IPS-20b (cell line): ENCODE measurements around the gene OSCP1.
A peak's percentile ranks its signal among the peaks of the same experiment; 100 is the strongest.

ENCODE experiments used
- H3K27ac ChIP-seq: one replicate; pipeline ENCODE4 v1.5.1; 2013; ENCODE audit warnings: low read length
- H3K27me3 ChIP-seq: 2 replicates; pipeline ENCODE4 v1.6.1; 2013; ENCODE audit warnings: mild to moderate bottlenecking, low read length, inconsistent platforms; ENCODE audit not compliant: insufficient read depth
- H3K36me3 ChIP-seq: 2 replicates; pipeline ENCODE4 v1.6.1; 2013; ENCODE audit warnings: low read depth, mild to moderate bottlenecking, inconsistent platforms, low read length, moderate library complexity; ENCODE audit not compliant: insufficient read depth
- H3K4me1 ChIP-seq: 2 replicates; pipeline ENCODE4 v1.6.1; 2013; ENCODE audit warnings: mild to moderate bottlenecking, control low read depth, inconsistent platforms, low read length, moderate library complexity; ENCODE audit not compliant: insufficient read depth
- H3K4me3 ChIP-seq: 2 replicates; pipeline ENCODE4 v1.5.1; 2013; ENCODE audit warnings: mild to moderate bottlenecking, low read length, inconsistent platforms
- H3K9ac ChIP-seq: 2 replicates; pipeline ENCODE4 v1.6.1; 2013; ENCODE audit warnings: low read depth, mild to moderate bottlenecking, inconsistent platforms, low read length, moderate library complexity
- H3K9me3 ChIP-seq: 2 replicates; pipeline ENCODE4 v1.6.1; 2013; ENCODE audit warnings: mild to moderate bottlenecking, low read depth, low read length, inconsistent platforms; ENCODE audit not compliant: insufficient read depth

Gene OSCP1

DNA sequence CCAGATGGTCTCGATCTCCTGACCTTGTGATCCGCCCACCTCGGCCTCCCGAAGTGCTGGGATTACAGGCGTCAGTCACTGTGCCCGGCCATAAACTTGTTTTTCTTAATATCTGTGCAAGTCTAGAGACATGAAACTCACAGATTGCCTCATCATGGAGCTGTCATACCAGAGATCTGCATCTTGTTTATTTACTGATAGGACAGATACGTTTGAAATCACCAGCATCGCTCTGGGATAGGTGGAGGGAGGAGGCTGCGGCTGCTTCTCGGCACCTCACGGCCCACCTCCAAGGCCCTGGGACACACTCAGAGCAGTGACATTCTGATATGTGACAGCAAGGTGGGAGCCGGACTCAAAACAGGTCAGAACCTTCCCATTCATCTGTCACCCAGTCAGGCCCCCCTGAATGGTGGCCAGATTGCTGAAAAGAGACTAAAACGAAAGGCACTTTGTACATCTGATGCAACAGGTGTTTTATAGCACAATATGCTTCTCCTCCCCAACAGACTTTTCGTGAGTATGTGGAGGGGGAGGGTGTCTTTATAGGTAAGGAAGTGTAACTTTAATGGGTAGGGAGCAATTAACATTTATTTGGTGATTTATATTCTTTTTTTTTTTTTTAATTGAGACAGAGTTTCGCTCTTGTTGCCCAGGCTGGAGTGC is 34.5 kb downstream of the OSCP1 start:
- no peaks in the 10 kb centered on the region for H3K9me3 ChIP-seq

DNA sequence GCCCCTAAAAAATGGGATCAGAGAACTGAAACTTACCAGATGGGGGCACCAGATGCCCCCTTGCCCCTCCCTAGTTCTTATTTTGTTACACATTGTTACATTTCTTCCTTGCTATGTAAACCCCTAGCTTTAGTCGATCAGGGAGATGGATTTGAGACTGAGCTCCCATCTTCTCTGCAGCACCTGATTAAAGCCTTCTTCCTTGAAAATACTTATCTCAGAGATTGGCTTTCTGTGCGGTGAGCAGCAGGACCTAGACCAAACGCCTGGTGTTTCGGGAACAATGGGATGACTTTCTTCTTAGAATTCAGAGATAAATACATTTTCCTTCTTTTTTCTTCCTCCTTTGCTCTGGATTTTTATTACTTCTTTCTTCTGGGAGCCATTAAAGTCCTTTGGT is 35.9 kb downstream of the OSCP1 start:
- H3K27ac ChIP-seq, result no peak overlapping the region
- no peaks in the 10 kb centered on the region for H3K36me3 ChIP-seq
- no peaks in the 10 kb centered on the region for H3K27me3 ChIP-seq
- H3K4me1 ChIP-seq, result peaks cover 3% of the 10 kb centered on the region; the same call in 1 of the 2 replicates
- H3K9ac ChIP-seq, result no peak overlapping the region
- H3K9me3 ChIP-seq, result no peaks in the 10 kb centered on the region
- H3K4me3 ChIP-seq, result no peak overlapping the region

More for the DNA sequence above, 34.5 kb downstream of the OSCP1 start:
- no peaks in the 10 kb centered on the region for H3K27me3 ChIP-seq
- H3K36me3 ChIP-seq, result no peaks in the 10 kb centered on the region
- no peak overlapping the region for H3K4me3 ChIP-seq
- peaks cover 3% of the 10 kb centered on the region; the same call in 1 of the 2 replicates for H3K4me1 ChIP-seq
- H3K9ac ChIP-seq, result no peak overlapping the region
- H3K27ac ChIP-seq, result no peak overlapping the region

DNA sequence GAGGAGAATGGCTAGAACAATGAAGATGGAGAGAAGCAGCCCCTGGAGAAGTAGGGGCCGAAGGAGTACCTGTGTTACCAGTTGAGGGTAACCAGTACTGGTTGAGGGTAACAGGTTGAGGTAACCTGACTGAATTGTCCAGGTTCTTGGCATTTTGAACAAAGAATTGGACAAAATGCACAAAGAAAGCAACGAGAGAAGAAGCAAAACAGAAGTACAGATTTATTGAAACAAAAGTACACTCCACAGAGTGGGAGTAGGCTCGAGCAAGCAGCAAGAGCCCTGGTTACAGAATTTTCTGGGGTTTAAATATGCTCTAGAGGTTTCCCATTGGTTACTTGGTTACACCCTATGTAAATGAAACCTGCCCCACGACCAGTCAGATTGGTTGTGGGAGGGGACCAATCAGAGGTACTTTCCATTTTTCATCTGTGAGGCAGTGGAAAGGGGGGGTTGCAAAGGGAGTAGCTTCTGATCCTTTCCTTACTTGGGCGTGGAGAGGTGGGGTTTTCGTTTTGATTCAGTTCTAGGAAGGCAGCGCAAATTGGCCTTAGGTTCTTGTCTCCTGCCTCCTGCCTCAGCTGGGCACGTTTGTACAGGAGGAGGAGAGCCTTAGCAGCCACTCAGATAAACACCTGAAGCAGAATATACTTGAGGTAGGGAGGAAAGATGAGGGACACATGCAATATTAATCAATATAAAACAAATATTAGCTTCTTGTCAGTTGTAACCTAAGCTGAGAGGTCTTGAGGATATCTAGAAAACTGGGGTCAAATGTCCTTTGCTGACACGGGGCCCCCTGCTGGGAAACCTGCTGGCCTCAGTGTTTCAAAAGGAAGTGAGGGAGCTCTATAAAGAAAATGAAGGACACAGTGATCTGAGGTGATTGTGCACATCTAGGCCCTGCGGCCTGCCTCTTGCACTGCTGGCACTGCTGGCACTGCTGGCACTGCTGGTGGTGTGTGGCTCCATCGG is 38.3 kb downstream of the OSCP1 start:
- H3K27me3 ChIP-seq, result no peaks in the 10 kb centered on the region
- H3K9ac ChIP-seq, result no peak overlapping the region
- H3K27ac ChIP-seq, result no peak overlapping the region
- no peaks in the 10 kb centered on the region for H3K9me3 ChIP-seq
- H3K4me1 ChIP-seq, result peaks cover 3% of the 10 kb centered on the region; the same call in 1 of the 2 replicates
- H3K36me3 ChIP-seq, result peaks cover 7% of the 10 kb centered on the region; the same call in 1 of the 2 replicates
- H3K4me3 ChIP-seq, result no peak overlapping the region

DNA sequence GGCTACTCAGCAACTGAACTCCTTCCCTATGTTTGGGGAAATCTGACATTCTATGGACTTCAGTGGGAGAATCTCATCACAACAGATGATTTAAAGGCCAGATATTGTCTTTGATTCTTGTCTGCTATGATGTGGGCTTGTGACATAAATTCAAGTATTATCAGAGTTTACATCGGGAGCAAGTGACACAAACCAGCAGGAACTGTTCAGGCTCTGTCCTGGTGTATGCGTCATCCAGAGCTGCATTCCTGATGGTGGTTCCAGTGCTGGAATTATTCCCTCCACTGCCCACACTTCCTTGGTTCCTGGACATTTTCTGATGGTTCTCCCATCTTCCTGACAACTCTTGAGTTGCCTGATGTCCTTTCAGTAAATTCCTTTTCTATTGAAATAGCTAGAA is 41.8 kb downstream of the OSCP1 start:
- no peaks in the 10 kb centered on the region for H3K9me3 ChIP-seq
- H3K27ac ChIP-seq, result no peak overlapping the region

DNA sequence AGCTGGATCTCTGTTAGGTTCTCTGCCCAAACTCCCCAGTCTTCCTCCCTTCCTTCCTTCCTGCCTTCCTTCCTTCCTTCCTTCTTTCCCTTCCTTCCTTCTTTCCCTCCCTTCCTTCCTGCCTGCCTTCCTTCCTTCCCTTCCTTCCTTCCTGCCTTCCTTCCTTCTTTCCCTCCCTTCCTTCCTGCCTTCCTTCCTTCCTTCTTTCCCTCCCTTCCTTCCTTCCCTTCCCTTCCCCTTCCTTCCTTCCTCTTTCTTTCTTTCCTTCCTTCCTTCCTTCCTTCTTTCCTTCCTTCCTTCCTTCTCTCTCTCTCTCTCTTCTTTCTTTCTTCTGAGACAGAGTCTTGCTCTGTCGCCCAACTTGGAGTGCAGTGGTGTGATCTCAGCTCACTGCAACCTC is 43.8 kb downstream of the OSCP1 start:
- Histone ChIP-seq H3K9me3 (no peaks in the 10 kb centered on the region), H3K4me1 (peaks cover 6% of the 10 kb centered on the region; the same call in 1 of the 2 replicates), H3K4me3 (no peak overlapping the region), H3K27me3 (no peaks in the 10 kb centered on the region), H3K36me3 (peaks cover 7% of the 10 kb centered on the region; the same call in 1 of the 2 replicates), H3K27ac (no peak overlapping the region), H3K9ac (no peak overlapping the region)

More for the DNA sequence above, 41.8 kb downstream of the OSCP1 start:
- peaks cover 3% of the 10 kb centered on the region; the same call in 1 of the 2 replicates for H3K4me1 ChIP-seq
- no peak overlapping the region for H3K4me3 ChIP-seq
- peaks cover 7% of the 10 kb centered on the region; the same call in 1 of the 2 replicates for H3K36me3 ChIP-seq
- H3K27me3 ChIP-seq, result no peaks in the 10 kb centered on the region
- no peak overlapping the region for H3K9ac ChIP-seq

DNA sequence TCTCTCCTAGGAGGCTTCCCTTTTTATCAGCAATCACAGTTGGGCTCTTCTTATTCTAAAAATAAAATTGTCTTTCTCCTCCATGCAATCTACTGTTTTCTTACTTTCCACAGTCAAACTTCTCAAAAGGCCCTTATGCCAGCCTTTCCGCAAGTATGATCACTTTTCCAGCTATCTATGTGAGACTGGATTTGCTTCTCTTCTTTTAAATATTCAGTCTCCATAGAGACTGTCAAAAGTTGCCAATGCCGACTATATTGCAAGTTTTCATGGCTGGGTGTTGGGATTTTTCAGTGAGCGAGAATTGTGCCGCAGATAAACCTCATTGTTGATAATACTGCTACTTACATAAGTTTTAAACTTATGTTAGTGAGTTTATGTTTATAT is 47.8 kb downstream of the OSCP1 start:
- Histone ChIP-seq H3K27ac (no peak overlapping the region), H3K9me3 (no peaks in the 10 kb centered on the region), H3K9ac (no peak overlapping the region), H3K36me3 (peaks cover 4% of the 10 kb centered on the region; the same call in 1 of the 2 replicates), H3K4me3 (no peak overlapping the region), H3K4me1 (peaks cover 9% of the 10 kb centered on the region; the same call in 1 of the 2 replicates), H3K27me3 (no peaks in the 10 kb centered on the region)

DNA sequence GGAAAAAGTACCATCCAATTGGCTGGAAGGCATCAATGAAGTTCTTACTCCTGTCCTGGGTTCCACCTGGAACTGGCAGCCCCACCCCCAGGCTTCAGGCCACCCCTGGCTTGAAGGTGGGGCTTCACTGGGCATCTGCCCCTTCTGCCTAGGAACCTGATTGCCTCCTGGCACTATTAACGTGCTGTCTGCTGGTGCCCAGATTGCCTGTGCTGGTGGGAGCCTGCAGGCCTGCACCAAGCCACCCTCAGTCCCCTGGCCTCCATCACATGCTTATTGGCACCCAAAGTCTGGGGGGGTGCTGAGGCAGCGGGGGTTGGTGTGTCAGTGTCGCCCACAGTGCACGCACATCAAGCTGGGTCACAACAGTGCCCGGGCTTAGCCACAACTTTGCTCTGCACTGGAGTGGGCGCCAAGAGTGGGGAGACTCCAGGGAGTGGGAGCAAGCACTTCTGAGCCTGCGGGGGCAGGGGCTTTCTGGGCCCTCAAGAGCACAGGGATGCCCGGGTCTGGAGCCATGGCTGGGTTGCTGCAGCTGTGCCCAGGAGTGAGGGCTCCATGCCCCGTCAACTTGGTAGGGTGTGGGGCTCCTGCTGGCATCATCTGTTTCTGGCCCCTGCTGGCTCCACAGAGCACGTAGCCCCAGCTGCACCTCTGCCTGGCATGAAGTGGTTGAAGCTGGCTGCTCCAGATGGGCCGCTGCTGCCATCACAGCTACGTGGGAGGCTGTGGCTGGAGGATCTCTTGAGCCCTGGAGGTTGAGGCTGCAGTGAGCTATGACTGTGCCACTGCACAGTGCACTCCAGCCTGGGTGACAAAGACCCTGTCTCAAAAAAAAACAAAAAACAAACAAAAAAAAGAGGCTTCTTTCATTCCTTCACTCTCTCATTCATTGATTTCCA is 48.4 kb downstream of the OSCP1 start:
- peak overlapping the region; percentile 82 for H3K4me3 ChIP-seq
- no peaks in the 10 kb centered on the region for H3K27me3 ChIP-seq
- peak overlapping the region; percentile 81; the same call in 1 of the 2 replicates for H3K9ac ChIP-seq

DNA sequence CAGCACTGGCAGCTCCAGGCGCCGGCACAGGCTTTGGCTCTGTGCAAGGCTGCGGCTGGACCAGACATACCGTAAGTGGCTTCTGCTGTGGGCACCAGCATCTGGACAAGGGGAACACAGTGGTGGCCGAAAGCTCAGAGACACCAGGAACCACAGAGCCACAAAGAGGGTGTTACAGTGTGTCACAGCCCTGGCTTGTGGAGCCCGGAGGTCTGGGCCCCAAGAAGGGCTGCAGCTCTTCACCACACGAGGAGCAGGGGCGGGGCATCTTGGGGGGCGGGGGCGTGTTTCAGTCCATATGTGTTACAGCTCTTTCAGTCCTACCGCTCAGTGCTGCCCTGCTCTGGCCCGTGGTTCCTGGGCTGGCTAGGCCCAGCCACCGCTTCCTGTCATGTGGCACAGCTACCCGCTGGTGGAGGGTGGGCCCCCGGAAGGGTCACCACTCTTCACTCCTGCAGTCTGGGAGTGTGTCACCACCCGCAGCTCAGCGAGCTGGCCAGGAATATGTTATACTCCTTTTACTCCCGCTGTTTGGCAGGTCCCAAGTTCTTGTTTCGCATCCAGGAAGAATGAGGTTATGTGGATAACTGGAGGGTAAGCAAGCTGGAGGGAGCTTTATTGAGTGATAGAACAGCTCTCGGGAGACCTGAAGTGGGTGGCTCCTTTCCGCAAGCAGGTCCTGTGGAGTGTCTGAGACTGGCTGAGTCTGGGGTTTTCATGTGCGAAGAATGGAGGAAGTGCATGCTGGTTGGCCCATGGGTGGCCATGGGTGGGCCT is 49.2 kb downstream of the OSCP1 start:
- H3K4me3 ChIP-seq, result peak overlapping the region; percentile 82
- H3K27me3 ChIP-seq, result no peaks in the 10 kb centered on the region
- H3K4me1 ChIP-seq, result peaks cover 9% of the 10 kb centered on the region; the same call in 1 of the 2 replicates
- no peaks in the 10 kb centered on the region for H3K36me3 ChIP-seq
- peak overlapping the region; percentile 41 for H3K27ac ChIP-seq
- peak overlapping the region; percentile 81 for H3K9ac ChIP-seq
- H3K9me3 ChIP-seq, result no peaks in the 10 kb centered on the region

More for the DNA sequence above, 48.4 kb downstream of the OSCP1 start:
- no peaks in the 10 kb centered on the region for H3K36me3 ChIP-seq
- no peaks in the 10 kb centered on the region for H3K9me3 ChIP-seq
- H3K4me1 ChIP-seq, result peaks cover 9% of the 10 kb centered on the region; the same call in 1 of the 2 replicates
- H3K27ac ChIP-seq, result no peak overlapping the region

DNA sequence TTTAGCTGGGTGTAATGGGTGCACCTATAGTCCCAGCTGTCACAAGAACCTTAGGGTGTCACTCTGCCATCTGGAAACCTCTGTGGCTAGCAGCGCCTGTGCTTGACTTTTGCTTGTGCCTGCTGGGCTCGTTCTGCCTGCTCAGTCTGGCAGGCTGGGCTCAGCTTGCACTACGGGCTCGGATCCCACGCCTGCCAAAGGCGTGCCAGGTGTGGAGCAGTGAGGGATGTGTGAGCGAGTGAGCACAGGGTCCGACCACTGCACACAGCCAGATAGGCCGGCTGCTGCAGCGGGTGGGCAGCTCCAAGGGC is 49.8 kb downstream of the OSCP1 start:
- Histone ChIP-seq H3K27me3 (no peaks in the 10 kb centered on the region), H3K4me3 (peak overlapping the region; percentile 82), H3K36me3 (no peaks in the 10 kb centered on the region), H3K4me1 (peaks cover 9% of the 10 kb centered on the region; the same call in 1 of the 2 replicates), H3K9me3 (no peaks in the 10 kb centered on the region), H3K9ac (peak overlapping the region; percentile 80), H3K27ac (peak overlapping the region; percentile 33)

DNA sequence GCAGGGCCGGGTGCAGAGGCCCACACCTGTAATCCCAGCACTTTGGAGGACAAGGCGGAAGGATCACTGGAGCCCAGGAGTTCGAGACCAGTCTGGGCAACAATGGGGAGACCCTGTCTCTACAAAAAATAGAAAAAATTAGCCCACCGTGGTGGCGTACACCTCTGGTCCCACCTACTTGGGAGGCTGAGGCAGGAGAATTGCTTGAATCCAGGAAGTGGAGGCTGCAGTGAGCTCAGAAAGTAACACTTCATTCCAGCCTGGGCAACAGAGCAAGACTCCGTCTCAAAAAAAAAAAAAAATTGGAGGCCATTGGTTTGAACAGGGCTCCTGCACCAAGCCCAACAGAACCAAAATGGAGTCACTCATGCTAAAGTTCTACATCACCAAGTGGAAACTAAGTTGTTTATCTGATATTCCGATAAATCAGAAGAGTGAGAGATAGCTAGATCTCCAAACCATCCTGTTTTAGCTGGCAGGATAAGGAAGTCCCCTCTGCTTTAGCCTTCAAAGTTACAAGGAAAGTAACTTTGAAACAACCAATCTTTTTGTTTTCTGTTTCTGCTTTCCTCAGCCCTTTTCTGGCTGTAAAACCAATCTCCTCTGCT is 51.8 kb downstream of the OSCP1 start:
- peak overlapping the region; percentile 69; the same call in 1 of the 2 replicates for H3K9ac ChIP-seq
- H3K36me3 ChIP-seq, result peaks cover 8% of the 10 kb centered on the region
- no peaks in the 10 kb centered on the region for H3K9me3 ChIP-seq
- H3K27me3 ChIP-seq, result no peaks in the 10 kb centered on the region
- peak overlapping the region; percentile 94 for H3K4me3 ChIP-seq
- H3K4me1 ChIP-seq, result peaks cover 9% of the 10 kb centered on the region; the same call in 1 of the 2 replicates
- H3K27ac ChIP-seq, result no peak overlapping the region
